Stimulated activated naive B cell treated with anti-CD40 and anti-IgM and Interleukin-4, amounts not matched to agents 10 μg/mL and 1 μg/mL and 100 μg/mL, for 72 hours (primary cell): ENCODE results near the gene SORCS2.

Source experiments
- ATAC-seq, 2 donors: fragments of 150-1000 bp; cut with Tn5 transposase; replicated peaks; 2 replicates each; pipeline ENCODE4 v1.10.0; 2021; ENCODE audit warnings: moderate library complexity in 1 of 2
- DNase-seq: peaks from one replicate; pipeline ENCODE4 v3.0.0; 2021
- H3K27ac Mint-ChIP-seq: one replicate; pipeline ENCODE4 v1.8.0; 2022; ENCODE audit warnings: mild to moderate bottlenecking, mixed read lengths
- H3K27me3 Mint-ChIP-seq, 2 donors: one replicate each; pipeline ENCODE4 v1.8.0; 2022; ENCODE audit warnings: mixed read lengths in 2 of 2
- H3K36me3 Mint-ChIP-seq, 2 donors: one replicate each; pipeline ENCODE4 v1.8.0; 2022; ENCODE audit warnings: mixed read lengths in 2 of 2, mild to moderate bottlenecking in 1 of 2
- H3K4me1 Mint-ChIP-seq, 2 donors: one replicate each; pipeline ENCODE4 v1.8.0; 2022; ENCODE audit warnings: mixed read lengths in 2 of 2, mild to moderate bottlenecking in 1 of 2
- H3K4me3 Mint-ChIP-seq, 2 donors: one replicate each; pipeline ENCODE4 v1.8.0; 2022; ENCODE audit warnings: mild to moderate bottlenecking in 2 of 2, mixed read lengths in 2 of 2, moderate library complexity in 1 of 2
- H3K9me3 Mint-ChIP-seq, 2 donors: one replicate each; pipeline ENCODE4 v1.8.0; 2022; ENCODE audit warnings: mixed read lengths in 2 of 2, mild to moderate bottlenecking in 1 of 2

The SORCS2 gene

GRCh38 chr4:7654550-7655445 is 462.5 kb downstream of the SORCS2 start:
- Mint-ChIP-seq H3K36me3 (no peaks in the 10 kb centered on the region), H3K4me1 (peaks cover 3 to 7% of the 10 kb centered on the region in 2 donors), H3K27ac (no peak overlapping the region), H3K27me3 (peaks cover 14 to 24% of the 10 kb centered on the region in 2 donors), H3K4me3 (no peak overlapping the region), H3K9me3 (no peaks in the 10 kb centered on the region)
- no peak for ATAC-seq
- DNase-seq, result no peak

GRCh38 chr4:7655511-7656243 is 463.3 kb downstream of the SORCS2 start:
- no peak overlapping the region for H3K4me3 Mint-ChIP-seq
- no peak overlapping the region for H3K27ac Mint-ChIP-seq
- H3K9me3 Mint-ChIP-seq, result no peaks in the 10 kb centered on the region
- DNase-seq, result no peak
- ATAC-seq, result no peak
- peaks cover 0 to 3% of the 10 kb centered on the region in 2 donors for H3K4me1 Mint-ChIP-seq
- no peaks in the 10 kb centered on the region for H3K36me3 Mint-ChIP-seq
- peaks cover 14 to 20% of the 10 kb centered on the region in 2 donors for H3K27me3 Mint-ChIP-seq

- DNase-seq, result no peak
- no peak overlapping the region for H3K27ac Mint-ChIP-seq
- H3K4me1 Mint-ChIP-seq, result no peaks in the 10 kb centered on the region
- H3K36me3 Mint-ChIP-seq, result no peaks in the 10 kb centered on the region
- no peak overlapping the region for H3K4me3 Mint-ChIP-seq
- ATAC-seq, result no peak
- H3K27me3 Mint-ChIP-seq, result peaks cover 7 to 20% of the 10 kb centered on the region in 2 donors
- no peaks in the 10 kb centered on the region for H3K9me3 Mint-ChIP-seq
Measured at GRCh38 chr4:7656244-7656800, 464.0 kb downstream of the SORCS2 start.

- H3K36me3 Mint-ChIP-seq, result no peaks in the 10 kb centered on the region
- H3K27me3 Mint-ChIP-seq, result peaks cover 7 to 20% of the 10 kb centered on the region in 2 donors
- no peaks in the 10 kb centered on the region for H3K4me1 Mint-ChIP-seq
- no peak overlapping the region for H3K4me3 Mint-ChIP-seq
- peaks cover under 1 to 1% of the 10 kb centered on the region in 2 donors for H3K9me3 Mint-ChIP-seq
- ATAC-seq (no peak), DNase-seq (no peak)
- no peak overlapping the region for H3K27ac Mint-ChIP-seq
Measured at GRCh38 chr4:7657545-7658297, 465.4 kb downstream of the SORCS2 start.

- Mint-ChIP-seq H3K9me3 (peaks cover 4 to 5% of the 10 kb centered on the region in 2 donors), H3K4me3 (no peak overlapping the region), H3K4me1 (no peaks in the 10 kb centered on the region), H3K36me3 (no peaks in the 10 kb centered on the region), H3K27ac (no peak overlapping the region), H3K27me3 (peaks cover 7 to 18% of the 10 kb centered on the region in 2 donors)
- no peak for DNase-seq
- peak; percentile 23 to 27 for ATAC-seq
Measured at GRCh38 chr4:7658341-7659204, 466.2 kb downstream of the SORCS2 start.

GRCh38 chr4:7659429-7660175 is 467.3 kb downstream of the SORCS2 start:
- no peak overlapping the region for H3K27ac Mint-ChIP-seq
- no peaks in the 10 kb centered on the region for H3K36me3 Mint-ChIP-seq
- no peak for ATAC-seq
- H3K4me3 Mint-ChIP-seq, result no peak overlapping the region
- no peaks in the 10 kb centered on the region for H3K4me1 Mint-ChIP-seq
- no peak for DNase-seq
- peaks cover 4 to 5% of the 10 kb centered on the region in 2 donors for H3K9me3 Mint-ChIP-seq
- peaks cover 2 to 8% of the 10 kb centered on the region in 2 donors for H3K27me3 Mint-ChIP-seq

GRCh38 chr4:7660176-7661039 is 468.1 kb downstream of the SORCS2 start:
- Mint-ChIP-seq H3K9me3 (peaks cover 4 to 5% of the 10 kb centered on the region in 2 donors), H3K27ac (no peak overlapping the region)
- ATAC-seq, result no peak

GRCh38 chr4:7661066-7661748 is 468.9 kb downstream of the SORCS2 start:
- Mint-ChIP-seq H3K9me3 (peaks cover 4 to 5% of the 10 kb centered on the region in 2 donors), H3K27ac (no peak overlapping the region), H3K4me3 (no peak overlapping the region), H3K4me1 (no peaks in the 10 kb centered on the region), H3K27me3 (no peaks in the 10 kb centered on the region), H3K36me3 (no peaks in the 10 kb centered on the region)
- ATAC-seq (no peak), DNase-seq (no peak)

More at GRCh38 chr4:7660176-7661039, 468.1 kb downstream of the SORCS2 start:
- H3K4me3 Mint-ChIP-seq, result no peak overlapping the region
- no peaks in the 10 kb centered on the region for H3K4me1 Mint-ChIP-seq
- no peaks in the 10 kb centered on the region for H3K36me3 Mint-ChIP-seq
- no peaks in the 10 kb centered on the region for H3K27me3 Mint-ChIP-seq
- DNase-seq, result no peak

GRCh38 chr4:7661846-7662506 is 469.6 kb downstream of the SORCS2 start:
- Mint-ChIP-seq H3K36me3 (no peaks in the 10 kb centered on the region), H3K27ac (no peak overlapping the region), H3K4me1 (no peaks in the 10 kb centered on the region), H3K4me3 (no peak overlapping the region), H3K9me3 (peaks cover 4 to 5% of the 10 kb centered on the region in 2 donors), H3K27me3 (no peaks in the 10 kb centered on the region)
- DNase-seq (no peak), ATAC-seq (no peak)

- Mint-ChIP-seq H3K9me3 (peaks cover 4 to 5% of the 10 kb centered on the region in 2 donors), H3K36me3 (no peaks in the 10 kb centered on the region), H3K4me1 (no peaks in the 10 kb centered on the region), H3K27ac (no peak overlapping the region), H3K27me3 (peaks cover 0 to 2% of the 10 kb centered on the region in 2 donors), H3K4me3 (no peak overlapping the region)
- DNase-seq, result no peak
- no peak for ATAC-seq
Measured at GRCh38 chr4:7662507-7662846, 470.1 kb downstream of the SORCS2 start.

- peak in 1 of 2 donors; percentile 56 for ATAC-seq
- H3K4me1 Mint-ChIP-seq, result no peaks in the 10 kb centered on the region
- no peak for DNase-seq
- no peaks in the 10 kb centered on the region for H3K36me3 Mint-ChIP-seq
- H3K4me3 Mint-ChIP-seq, result no peak overlapping the region
- peaks cover 0 to 7% of the 10 kb centered on the region in 2 donors for H3K27me3 Mint-ChIP-seq
- peaks cover 4 to 5% of the 10 kb centered on the region in 2 donors for H3K9me3 Mint-ChIP-seq
- no peak overlapping the region for H3K27ac Mint-ChIP-seq
Measured at GRCh38 chr4:7663075-7663541, 470.8 kb downstream of the SORCS2 start.
